ENCODE data around the gene ALG3. TPM values are rescaled to one million over a fixed set of nuclear protein-coding genes. Genes with fewer than 3 reads are reported as not detected.

The ALG3 gene
- total RNA-seq, 1 donor from 2014 or later: 33.8 TPM

- intact Hi-C loops (cut with DNase I): no loop called here
- no peak for ATAC-seq
- Histone ChIP-seq H3K9me3 (no peaks in the 10 kb centered on the region), H3K4me1 (no peaks in the 10 kb centered on the region), H3K27ac (no peak overlapping the region), H3K4me3 (no peak overlapping the region), H3K27me3 (no peaks in the 10 kb centered on the region), H3K36me3 (no peaks in the 10 kb centered on the region)
- no peak for DNase-seq
- TF ChIP-seq CTCF (IDR thresholded peaks at IDR 0.05): no peak
Observed at GRCh38 chr3:184223946-184224345, 24.8 kb downstream of the ALG3 start.

GRCh38 chr3:184222521-184222920, 26.2 kb downstream of the ALG3 start:
- DNase-seq (no peak), ATAC-seq (no peak)
- intact Hi-C loops (cut with DNase I): no loop called here
- Histone ChIP-seq H3K9me3 (no peaks in the 10 kb centered on the region), H3K36me3 (no peaks in the 10 kb centered on the region), H3K4me3 (no peak overlapping the region), H3K27me3 (no peaks in the 10 kb centered on the region), H3K4me1 (no peaks in the 10 kb centered on the region), H3K27ac (no peak overlapping the region)
- no peak for TF ChIP-seq CTCF (IDR thresholded peaks at IDR 0.05)

GRCh38 chr3:184218814-184219213, 29.9 kb downstream of the ALG3 start:
- no peaks in the 10 kb centered on the region for H3K9me3 ChIP-seq
- intact Hi-C loops (cut with DNase I): no loop called here
- H3K36me3 ChIP-seq: no peaks in the 10 kb centered on the region
- no peak for ATAC-seq
- no peaks in the 10 kb centered on the region for H3K27me3 ChIP-seq
- TF ChIP-seq CTCF (IDR thresholded peaks at IDR 0.05): no peak
- no peak overlapping the region for H3K4me3 ChIP-seq
- no peak for DNase-seq
- no peaks in the 10 kb centered on the region for H3K4me1 ChIP-seq
- H3K27ac ChIP-seq: no peak overlapping the region

GRCh38 chr3:184211718-184212117, 37.0 kb downstream of the ALG3 start:
- no peaks in the 10 kb centered on the region for H3K36me3 ChIP-seq
- H3K4me1 ChIP-seq: no peaks in the 10 kb centered on the region
- intact Hi-C loops (cut with DNase I): no loop called here
- H3K27ac ChIP-seq: no peak overlapping the region
- H3K4me3 ChIP-seq: no peak overlapping the region
- no peaks in the 10 kb centered on the region for H3K27me3 ChIP-seq
- H3K9me3 ChIP-seq: no peaks in the 10 kb centered on the region
- no peak for ATAC-seq
- TF ChIP-seq CTCF (IDR thresholded peaks at IDR 0.05): no peak
- no peak for DNase-seq

GRCh38 chr3:184211297-184211696, 37.5 kb downstream of the ALG3 start:
- intact Hi-C loops (cut with DNase I): no loop called here
- Histone ChIP-seq H3K36me3 (no peaks in the 10 kb centered on the region), H3K27me3 (no peaks in the 10 kb centered on the region), H3K27ac (no peak overlapping the region), H3K9me3 (no peaks in the 10 kb centered on the region), H3K4me3 (no peak overlapping the region), H3K4me1 (no peaks in the 10 kb centered on the region)
- no peak for TF ChIP-seq CTCF (IDR thresholded peaks at IDR 0.05)
- DNase-seq (no peak), ATAC-seq (no peak)

Measured in upper lobe of right lung (tissue), 1 donor.